H1 (cell line): Measurements from ENCODE around the gene RIN1. TPM values are rescaled to one million over a fixed set of nuclear protein-coding genes. Genes with fewer than 3 reads are reported as not detected.
A peak's percentile ranks its signal among the peaks of the same experiment; 100 is the strongest.

ENCODE experiments used
- CTCF ChIA-PET: fragments of 300-600 bp; sonication (Branson Sonifier 250); formaldehyde crosslinking; loops from one replicate; lab custom pipeline; 2021; ENCODE audit not compliant: partially characterized antibody; lab: Charles Lee
- POLR2A ChIA-PET: fragments of 300-600 bp; sonication (Branson Sonifier 250); formaldehyde crosslinking; loops from one replicate; lab custom pipeline; 2021; ENCODE audit warnings: inconsistent platforms; ENCODE audit not compliant: partially characterized antibody; lab: Charles Lee
- DNase-seq, 2 experiments: peaks; one replicate each; pipeline versions ENCODE4 v3.0.0 to v3.0.0-alpha.2; 2010 to 2022; ENCODE audit warnings: low spot score in 2 of 2, low read depth in 1 of 2, mixed read lengths in 1 of 2
- FAIRE-seq: peaks from 2 replicates; lab custom pipeline; 2011; peaks lifted over from hg19 to GRCh38; lab: Jason Lieb, UNC
- H2AFZ ChIP-seq: 2 replicates; pipeline ENCODE4 v1.8.1; 2012; ENCODE audit warnings: low read length, inconsistent platforms
- H2AK5ac ChIP-seq: 2 replicates; pipeline ENCODE4 v1.6.1; 2013; ENCODE audit warnings: low read depth, low read length
- H2BK120ac ChIP-seq: replicated peaks from 2 replicates; pipeline ENCODE3; 2013; ENCODE audit warnings: low read depth, low read length, inconsistent platforms
- H2BK12ac ChIP-seq: 2 replicates; pipeline ENCODE4 v1.6.1; 2013; ENCODE audit warnings: low read depth, low read length
- H2BK15ac ChIP-seq: 2 replicates; pipeline ENCODE4 v1.6.1; 2013; ENCODE audit warnings: low read length
- H2BK20ac ChIP-seq: 2 replicates; pipeline ENCODE4 v1.6.1; 2013; ENCODE audit warnings: low read length
- H2BK5ac ChIP-seq: 2 replicates; pipeline ENCODE4 v1.6.1; 2013; ENCODE audit warnings: low read depth, low read length
- H3K14ac ChIP-seq: 2 replicates; pipeline ENCODE4 v1.6.1; 2013; ENCODE audit warnings: inconsistent platforms; ENCODE audit not compliant: insufficient read length
- H3K18ac ChIP-seq: 2 replicates; pipeline ENCODE4 v1.6.1; 2013; ENCODE audit warnings: low read length; ENCODE audit errors: extremely low read depth
- H3K23ac ChIP-seq: 2 replicates; pipeline ENCODE4 v1.6.1; 2013; ENCODE audit warnings: inconsistent platforms; ENCODE audit not compliant: insufficient read length
- H3K23me2 ChIP-seq: 2 replicates; pipeline ENCODE4 v1.6.1; 2013; ENCODE audit warnings: low read depth, low read length
- H3K27ac ChIP-seq: 2 replicates; pipeline ENCODE4 v1.6.1; 2011; ENCODE audit warnings: low read depth, low read length, inconsistent platforms
- H3K27me3 ChIP-seq, 4 experiments: replicated peaks in 1 of 4; 1 replicate in 1 of 4; 2 replicates in 3 of 4; pipeline versions ENCODE4 v1.6.1 to v1.8.1; 2011 to 2013; ENCODE audit warnings: low read length in 3 of 4, mild to moderate bottlenecking in 3 of 4, inconsistent platforms in 2 of 4, mixed read lengths in 2 of 4, moderate library complexity in 1 of 4; ENCODE audit not compliant: control insufficient read depth in 3 of 4, insufficient read depth in 3 of 4; ENCODE audit errors: extremely low read depth in 1 of 4
- H3K36me3 ChIP-seq, 4 experiments: 2 replicates each; pipeline versions ENCODE4 v1.6.1 to v1.8.1; 2011 to 2013; ENCODE audit warnings: mild to moderate bottlenecking in 4 of 4, low read length in 3 of 4, moderate library complexity in 2 of 4, control low read depth in 1 of 4, inconsistent platforms in 1 of 4; ENCODE audit not compliant: insufficient read depth in 4 of 4, control insufficient read depth in 2 of 4
- H3K4ac ChIP-seq: replicated peaks from 2 replicates; pipeline ENCODE3; 2013; ENCODE audit warnings: low read length, low read depth, mixed read lengths, inconsistent platforms; ENCODE audit not compliant: insufficient read length
- H3K4me1 ChIP-seq, 4 experiments: replicated peaks in 1 of 4; 1 replicate in 1 of 4; 2 replicates in 3 of 4; pipeline versions ENCODE4 v1.6.1 to v1.8.1; 2011 to 2013; ENCODE audit warnings: low read length in 3 of 4, inconsistent platforms in 2 of 4, mixed read lengths in 1 of 4; ENCODE audit not compliant: insufficient read depth in 4 of 4, control insufficient read depth in 3 of 4
- H3K4me2 ChIP-seq, 2 experiments: 2 replicates each; pipeline versions ENCODE4 v1.6.1 to v1.8.1; 2011 to 2013; ENCODE audit warnings: low read depth in 2 of 2, low read length in 2 of 2, control low read depth in 1 of 2, inconsistent platforms in 1 of 2, mild to moderate bottlenecking in 1 of 2; ENCODE audit not compliant: insufficient read depth in 1 of 2
- H3K4me3 ChIP-seq, 4 experiments: fragments of 200-600, 300-600 bp in 1 of 4; sonication (generic), shearing (Covaris generic), sonication (Bioruptor Twin) in 1 of 4; 2 replicates each; pipeline versions ENCODE4 v1.5.1 to v1.8.1; 2011 to 2016; ENCODE audit warnings: low read length in 4 of 4, low read depth in 3 of 4, control low read depth in 2 of 4, inconsistent platforms in 2 of 4, mild to moderate bottlenecking in 2 of 4, mixed read lengths in 1 of 4, moderate library complexity in 1 of 4; ENCODE audit not compliant: insufficient read depth in 2 of 4; ENCODE audit errors: extremely low read depth in 1 of 4
- H3K56ac ChIP-seq: replicated peaks from 2 replicates; pipeline ENCODE3; 2013; ENCODE audit warnings: low read depth, mild to moderate bottlenecking, mixed read lengths, low read length, inconsistent platforms; ENCODE audit not compliant: insufficient read length
- H3K79me1 ChIP-seq: 2 replicates; pipeline ENCODE4 v1.6.1; 2013; ENCODE audit warnings: low read depth, low read length, control low read depth
- H3K79me2 ChIP-seq, 2 experiments: 2 replicates each; pipeline versions ENCODE4 v1.6.1 to v1.8.1; 2012 to 2013; ENCODE audit warnings: low read length in 2 of 2, mild to moderate bottlenecking in 2 of 2, inconsistent platforms in 1 of 2; ENCODE audit not compliant: insufficient read depth in 2 of 2, control insufficient read depth in 1 of 2
- H3K9ac ChIP-seq, 4 experiments: replicated peaks in 1 of 4; 1 replicate in 1 of 4; 2 replicates in 3 of 4; pipeline versions ENCODE4 v1.6.1 to v1.8.1; 2011 to 2013; ENCODE audit warnings: low read depth in 3 of 4, low read length in 3 of 4, control low read depth in 2 of 4, mild to moderate bottlenecking in 2 of 4, moderate library complexity in 2 of 4, inconsistent platforms in 1 of 4; ENCODE audit errors: extremely low read depth in 1 of 4
- H3K9me3 ChIP-seq, 2 experiments: 2 replicates each; pipeline versions ENCODE4 v1.6.1 to v1.8.1; 2012 to 2013; ENCODE audit warnings: mild to moderate bottlenecking in 2 of 2, moderate library complexity in 2 of 2, control low read depth in 1 of 2, inconsistent platforms in 1 of 2, low read depth in 1 of 2, low read length in 1 of 2, mixed read lengths in 1 of 2; ENCODE audit not compliant: insufficient read depth in 2 of 2
- H4K20me1 ChIP-seq, 2 experiments: replicated peaks in 1 of 2; 2 replicates each; pipeline versions ENCODE3 to v1.8.1; 2011 to 2013; ENCODE audit warnings: inconsistent platforms in 2 of 2, low read length in 2 of 2, mild to moderate bottlenecking in 1 of 2; ENCODE audit not compliant: insufficient read depth in 2 of 2, control insufficient read depth in 1 of 2
- H4K5ac ChIP-seq: 2 replicates; pipeline ENCODE4 v1.6.1; 2013; ENCODE audit warnings: low read length, low read depth, mixed read lengths, inconsistent platforms; ENCODE audit not compliant: insufficient read length
- H4K8ac ChIP-seq: 2 replicates; pipeline ENCODE4 v1.8.0; 2013; ENCODE audit warnings: mild to moderate bottlenecking, moderate library complexity, low read length, inconsistent platforms; ENCODE audit not compliant: insufficient read depth; ENCODE audit errors: extremely low read depth
- H4K91ac ChIP-seq: replicated peaks from 2 replicates; pipeline ENCODE3; 2013; ENCODE audit warnings: low read length, mixed read lengths, inconsistent platforms; ENCODE audit not compliant: insufficient read length
- TAF1 ChIP-seq: IDR thresholded peaks from 2 replicates; pipeline ENCODE4 v1.6.1; 2011; ENCODE audit warnings: mild to moderate bottlenecking, low read depth, low read length
- YY1 ChIP-seq: IDR thresholded peaks from 2 replicates; pipeline ENCODE4 v1.6.1; 2011; ENCODE audit warnings: low read depth, mild to moderate bottlenecking, low read length
- WGBS, 2 experiments: shearing (Covaris generic) in 1 of 2; methylation state at CpG; one replicate each; pipeline versions ENCODE4 v1.1.6 to v1.1.7; 2013 to 2015; ENCODE audit warnings: low lambda C conversion rate in 2 of 2, mixed read lengths in 2 of 2, inconsistent platforms in 1 of 2, low coverage in 1 of 2, missing lambda C conversion rate in 1 of 2; ENCODE audit not compliant: insufficient replicate concordance in 2 of 2, insufficient coverage in 1 of 2, insufficient read length in 1 of 2; ENCODE audit errors: extremely low coverage in 1 of 2, missing lambda C conversion rate in 1 of 2; 5-methylcytosine and 5-hydroxymethylcytosine counted together
- polyA plus RNA-seq, 7 experiments: library from polyadenylated mRNA; depleted of rRNA in 3 of 7; stranded (reverse) in 5 of 7; unstranded in 2 of 7; fragments of >200 nt in 5 of 7; fragments of 200-250 nt in 2 of 7; gene quantifications; 1 replicate in 5 of 7; 2 replicates in 1 of 7; 4 replicates in 1 of 7; pipeline versions ENCODE4 v1.2.1 to v1.2.3, GENCODE V29; 2011 to 2013; ENCODE audit warnings: missing spikeins in 2 of 7, mixed read lengths in 2 of 7
- total RNA-seq: library from RNA; stranded (reverse); fragmentation: NEBNext Ultra II Directional; extraction: Animal tissue kit (Norgen Biotek cat#: 25700); gene quantifications from 2 replicates; pipeline ENCODE4 v1.2.1, GENCODE V29; 2021

RIN1 gene
- total and polyA plus RNA-seq, 2 of the 8 experiments (the other 6 are each of a cell fraction or from before 2014, with no cell fraction given): 2.5 to 5.4 TPM

GRCh38 chr11:66317322-66317722 is 18.9 kb downstream of the RIN1 start:
- Histone ChIP-seq H3K36me3 (no peaks in the 10 kb centered on the region), H2BK5ac (peak overlapping the region; percentile 85; the same call in 1 of the 2 replicates), H2BK20ac (peak overlapping the region; percentile 77), H3K18ac (peak overlapping the region; percentile 72), H3K4me1 (peaks cover 9 to 28% (median 19%) of the 10 kb centered on the region in 4 experiments), H3K27me3 (peaks cover 0 to 5% (median 0%) of the 10 kb centered on the region in 4 experiments; a peak in 3 of 7 replicates), H3K23ac (no peak overlapping the region), H2BK15ac (no peak overlapping the region), H2BK120ac (peak overlapping the region; percentile 78), H3K4ac (peak overlapping the region; percentile 3), H2AK5ac (peak overlapping the region; percentile 89; the same call in 1 of the 2 replicates), H3K4me2 (peak overlapping the region; percentile 43 to 69), H3K79me2 (no peaks in the 10 kb centered on the region), H4K5ac (peak overlapping the region; percentile 5), H3K9me3 (no peaks in the 10 kb centered on the region), H2BK12ac (peak overlapping the region; percentile 92), H3K9ac (peak overlapping the region in 2 of 4 experiments; percentile 22 to 39; a peak in 3 of 7 replicates), H3K23me2 (peaks cover 7% of the 10 kb centered on the region), H3K27ac (peak overlapping the region; percentile 32; the same call in 1 of the 2 replicates), H4K20me1 (no peaks in the 10 kb centered on the region), H3K56ac (no peak overlapping the region), H3K79me1 (no peaks in the 10 kb centered on the region), H4K8ac (peak overlapping the region; percentile 71), H4K91ac (peak overlapping the region; percentile 91), H3K14ac (no peak overlapping the region), H3K4me3 (peak overlapping the region in 1 of 4 experiments; percentile 40; a peak in 1 of 8 replicates), H2AFZ (no peak overlapping the region)
- ChIA-PET POLR2A (interaction anchor here (0.8 to 3.5 kb wide), 13 partner anchors 9 to 121 kb away, joined by 3 to 19 read pairs (median 7); partner anchors contain the start of genes BRMS1, MRPL11, RIN1 and YIF1A), CTCF (interaction anchor here (0.6 to 11.7 kb wide), 16 partner anchors 9 to 1295 kb away, joined by 3 to 242 read pairs (median 4); partner anchors contain the start of gene RIN1)
- peak; percentile 24 for FAIRE-seq
- TF ChIP-seq TAF1: 0 out of 2 replicates have a peak, but pooled peaks have one; percentile 3
- no peak for TF ChIP-seq YY1
- no peak for DNase-seq
- 27% methylated on average over 11 of the region's 14 CpGs; no CpG with 5 or more reads in 1 of the 2 experiments for WGBS, 2 experiments
